ENCODE measurements around the gene MAVS. TPM values are rescaled to one million over a fixed set of nuclear protein-coding genes. Genes with fewer than 3 reads are reported as not detected.
A peak's percentile ranks its signal among the peaks of the same experiment; 100 is the strongest.

Gene MAVS
- total RNA-seq, 1 experiment from 2014 or later, result 24.2 TPM

GRCh38 chr20:3915691-3916090 lies 69.1 kb downstream of the MAVS start:
- Histone ChIP-seq H2AK5ac (ENCODE audit: insufficient read length, low read length) (no peak overlapping the region), H4K5ac (ENCODE audit: insufficient read length, low read depth, low read length) (no peak overlapping the region), H4K20me1 (ENCODE audit: control insufficient read depth, insufficient read depth, insufficient read length) (no peaks in the 10 kb centered on the region), H3K4me1 (ENCODE audit: insufficient read depth, low read length) (no peaks in the 10 kb centered on the region), H3K9ac (ENCODE audit: extremely low read depth, insufficient read length, low read length) (no peak overlapping the region), H3K27ac (ENCODE audit: insufficient read length, low read depth, low read length) (no peak overlapping the region), H3K18ac (ENCODE audit: insufficient read length, low read depth, low read length) (no peak overlapping the region), H3K9me3 (ENCODE audit: control insufficient read depth, low read depth, low read length) (no peaks in the 10 kb centered on the region), H2BK12ac (ENCODE audit: insufficient read length, low read depth, low read length) (no peak overlapping the region), H2BK120ac (ENCODE audit: low read depth, low read length, poor library complexity, severe bottlenecking) (no peak overlapping the region), H3K23me2 (ENCODE audit: insufficient read length, low read depth, low read length, poor library complexity, severe bottlenecking) (no peaks in the 10 kb centered on the region), H3K23ac (ENCODE audit: insufficient read length, low read depth, low read length) (no peak overlapping the region), H4K91ac (ENCODE audit: insufficient read length, low read depth, low read length) (no peak overlapping the region), H3K14ac (ENCODE audit: insufficient read depth, low read length) (no peak overlapping the region), H3K4me2 (ENCODE audit: insufficient read depth, insufficient read length, low read length) (no peak overlapping the region), H2AFZ (ENCODE audit: low read length) (no peak overlapping the region), H3K56ac (ENCODE audit: insufficient read length, low read depth, low read length) (no peak overlapping the region), H3K79me1 (ENCODE audit: insufficient read depth, low read depth, low read length, poor library complexity, severe bottlenecking) (peaks cover 4% of the 10 kb centered on the region), H3T11ph (ENCODE audit: low read length) (no peak overlapping the region), H3K27me3 (ENCODE audit: insufficient read depth, low read length) (no peaks in the 10 kb centered on the region), H4K8ac (replicated peaks; ENCODE audit: insufficient read length, low read depth, low read length) (no peak overlapping the region), H2BK15ac (ENCODE audit: low read depth, low read length) (no peak overlapping the region), H3K4ac (ENCODE audit: low read depth, low read length) (no peak overlapping the region), H2BK5ac (ENCODE audit: insufficient read length, low read length) (no peak overlapping the region), H2BK20ac (ENCODE audit: low read depth, low read length, poor library complexity, severe bottlenecking) (no peak overlapping the region), H3K79me2 (ENCODE audit: insufficient read depth, low read length) (peaks cover 14% of the 10 kb centered on the region; the same call in 1 of the 2 replicates)
- peak overlapping the region in 1 of 3 experiments; percentile 7; a peak in 1 of 7 replicates for H3K27ac Mint-ChIP-seq
- no peak for DNase-seq
- peaks cover 56 to 88% (median 87%) of the 10 kb centered on the region in 3 experiments; a peak in 6 of 7 replicates for H3K36me3 Mint-ChIP-seq (ENCODE audit: insufficient read depth in 1 of 3, low read depth in 3 of 3)
- H3K27me3 Mint-ChIP-seq (ENCODE audit: low read depth), result no peaks in the 10 kb centered on the region
- H3K9me3 Mint-ChIP-seq, result no peaks in the 10 kb centered on the region
- WGBS (ENCODE audit: extremely low coverage, insufficient read length, low lambda C conversion rate), result no CpG with 5 or more reads among the region's 2 CpGs
- TF ChIP-seq CTCF (conservative IDR thresholded peaks at IDR 0.05), result no peak
- H3K4me3 Mint-ChIP-seq, result no peak overlapping the region
- H3K4me1 Mint-ChIP-seq, result no peaks in the 10 kb centered on the region
